Colonic mucosa (tissue), 4 donors: Measurements from ENCODE around the gene MRPS12. TPM values are rescaled to one million over a fixed set of nuclear protein-coding genes. Genes with fewer than 3 reads are reported as not detected.

Source experiments
- DNase-seq: peaks from one replicate; pipeline ENCODE4 v3.0.0-alpha.2; 2020
- H3K27ac ChIP-seq: fragments of 200-600 bp; one replicate; pipeline ENCODE4 v1.8.0; 2021
- H3K27me3 ChIP-seq: fragments of 200-600 bp; one replicate; pipeline ENCODE4 v1.8.0; 2021
- H3K36me3 ChIP-seq: fragments of 200-600 bp; one replicate; pipeline ENCODE4 v1.8.0; 2021
- H3K4me1 ChIP-seq: fragments of 200-600 bp; one replicate; pipeline ENCODE4 v1.8.0; 2021; ENCODE audit warnings: mild to moderate bottlenecking
- H3K4me3 ChIP-seq: fragments of 200-600 bp; one replicate; pipeline ENCODE4 v1.8.0; 2021
- H3K9ac ChIP-seq, 2 donors: one replicate each; pipeline ENCODE4 v1.7.0; 2013; ENCODE audit warnings: control low read depth in 2 of 2, low read depth in 2 of 2, low read length in 2 of 2
- H3K9me3 ChIP-seq: fragments of 200-600 bp; one replicate; pipeline ENCODE4 v1.8.0; 2021
- intact Hi-C: fragments of 100-400 bp; cut with DNase I; formaldehyde crosslinking; loops from one replicate; pipeline ENCODE4 v1.14.1; 2022
- total RNA-seq, 2 donors: library from RNA; stranded (reverse); fragmentation: NEBNext Ultra II Directional in 1 of 2; extraction: Animal tissue kit (Norgen Biotek cat#: 25700) in 1 of 2; gene quantifications; one replicate each; pipeline ENCODE4 v1.2.1, GENCODE V29; 2021
- TF ChIP-seq, protein P1 (sequence below): fragments of 200-600 bp; IDR thresholded peaks from one replicate; pipeline ENCODE4 v1.8.0; 2022; ENCODE audit warnings: antibody characterized with exemption, mild to moderate bottlenecking
- donor health status: healthy.
- donor health status: DM: no; HTN: no; CAD: no.
- donor health status: DM: no; HTN: no; CAD: no.

MRPS12 gene
- total RNA-seq, 2 donors from 2014 or later = 38.0 to 107 TPM

DNA sequence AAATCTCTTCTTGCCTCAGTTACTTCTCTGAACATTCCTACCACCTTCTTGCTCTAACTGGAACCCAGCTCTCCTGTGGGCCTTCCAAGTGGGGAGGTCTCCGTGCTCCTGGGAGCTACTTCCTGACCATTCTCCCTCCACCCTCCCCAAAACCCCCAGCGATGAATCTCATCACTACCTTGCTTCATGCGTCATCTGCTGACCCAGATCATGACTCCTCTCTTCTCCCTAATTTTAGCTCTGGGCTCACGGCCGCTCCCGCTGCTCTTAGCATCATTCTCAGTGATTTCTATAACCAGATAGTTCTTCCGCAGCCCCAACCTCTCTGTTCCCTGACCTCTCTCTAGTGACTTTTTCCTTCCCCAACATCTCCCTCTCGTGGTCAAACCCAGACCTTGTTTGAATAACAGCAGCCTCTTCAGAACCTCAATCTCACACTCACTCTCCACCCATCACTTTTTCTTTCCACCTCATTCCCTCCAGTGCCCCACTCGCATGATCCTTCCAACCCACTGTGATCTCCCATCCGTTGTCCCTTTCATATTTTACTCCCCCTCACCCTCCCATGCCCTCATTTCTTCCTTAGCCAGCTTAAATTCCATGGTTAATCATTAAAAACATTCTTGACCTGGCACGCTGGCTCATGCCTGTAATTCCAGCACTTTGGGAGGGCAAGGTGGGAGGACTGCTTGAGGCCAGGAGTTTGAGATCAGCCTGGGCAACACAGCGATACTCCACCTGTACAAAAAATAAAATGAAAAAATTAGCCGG lies 21.8 kb downstream of the MRPS12 start:
- H3K27ac ChIP-seq = no peak overlapping the region
- peak; percentile 52 for DNase-seq
- no peaks in the 10 kb centered on the region for H3K36me3 ChIP-seq
- H3K4me3 ChIP-seq = no peak overlapping the region
- intact Hi-C loops = loop anchor here (10.0 kb wide), 1 partner anchor 408 kb away; no protein-coding TSS in a partner anchor
- H3K27me3 ChIP-seq = no peaks in the 10 kb centered on the region
- peaks cover 6% of the 10 kb centered on the region for H3K4me1 ChIP-seq
- TF ChIP-seq, protein P1, sequence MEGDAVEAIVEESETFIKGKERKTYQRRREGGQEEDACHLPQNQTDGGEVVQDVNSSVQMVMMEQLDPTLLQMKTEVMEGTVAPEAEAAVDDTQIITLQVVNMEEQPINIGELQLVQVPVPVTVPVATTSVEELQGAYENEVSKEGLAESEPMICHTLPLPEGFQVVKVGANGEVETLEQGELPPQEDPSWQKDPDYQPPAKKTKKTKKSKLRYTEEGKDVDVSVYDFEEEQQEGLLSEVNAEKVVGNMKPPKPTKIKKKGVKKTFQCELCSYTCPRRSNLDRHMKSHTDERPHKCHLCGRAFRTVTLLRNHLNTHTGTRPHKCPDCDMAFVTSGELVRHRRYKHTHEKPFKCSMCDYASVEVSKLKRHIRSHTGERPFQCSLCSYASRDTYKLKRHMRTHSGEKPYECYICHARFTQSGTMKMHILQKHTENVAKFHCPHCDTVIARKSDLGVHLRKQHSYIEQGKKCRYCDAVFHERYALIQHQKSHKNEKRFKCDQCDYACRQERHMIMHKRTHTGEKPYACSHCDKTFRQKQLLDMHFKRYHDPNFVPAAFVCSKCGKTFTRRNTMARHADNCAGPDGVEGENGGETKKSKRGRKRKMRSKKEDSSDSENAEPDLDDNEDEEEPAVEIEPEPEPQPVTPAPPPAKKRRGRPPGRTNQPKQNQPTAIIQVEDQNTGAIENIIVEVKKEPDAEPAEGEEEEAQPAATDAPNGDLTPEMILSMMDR = no peak
- H3K9ac ChIP-seq = peak overlapping the region in 1 of 2 donors; percentile 24
- no peaks in the 10 kb centered on the region for H3K9me3 ChIP-seq

DNA sequence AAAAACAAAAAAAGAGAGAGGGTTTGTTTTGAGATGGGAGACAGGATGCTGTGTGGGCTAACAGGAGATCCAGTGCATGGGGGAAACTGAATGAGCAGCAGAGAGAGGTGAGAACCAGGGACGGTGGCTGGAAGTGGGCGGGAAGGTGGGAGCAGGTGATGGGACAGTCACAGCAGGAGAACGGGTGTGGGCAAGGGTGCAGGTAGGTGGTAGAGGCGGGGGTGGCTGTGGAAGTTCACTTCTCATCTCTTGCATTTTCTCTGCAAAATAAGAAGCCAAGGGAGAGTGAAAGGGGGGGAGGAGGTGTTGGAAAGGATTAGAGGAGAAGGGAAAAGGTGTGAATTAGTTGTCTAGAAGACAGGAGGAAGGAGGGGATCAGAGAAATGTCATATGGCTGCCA lies 22.9 kb downstream of the MRPS12 start:
- Histone ChIP-seq H3K4me3 (no peak overlapping the region), H3K9ac (no peak overlapping the region), H3K27me3 (no peaks in the 10 kb centered on the region), H3K27ac (no peak overlapping the region), H3K4me1 (peaks cover 6% of the 10 kb centered on the region), H3K9me3 (no peaks in the 10 kb centered on the region), H3K36me3 (no peaks in the 10 kb centered on the region)
- DNase-seq = no peak
- intact Hi-C loops = loop anchor here (10.0 kb wide), 1 partner anchor 409 kb away; no protein-coding TSS in a partner anchor
- TF ChIP-seq, protein P1 = no peak

DNA sequence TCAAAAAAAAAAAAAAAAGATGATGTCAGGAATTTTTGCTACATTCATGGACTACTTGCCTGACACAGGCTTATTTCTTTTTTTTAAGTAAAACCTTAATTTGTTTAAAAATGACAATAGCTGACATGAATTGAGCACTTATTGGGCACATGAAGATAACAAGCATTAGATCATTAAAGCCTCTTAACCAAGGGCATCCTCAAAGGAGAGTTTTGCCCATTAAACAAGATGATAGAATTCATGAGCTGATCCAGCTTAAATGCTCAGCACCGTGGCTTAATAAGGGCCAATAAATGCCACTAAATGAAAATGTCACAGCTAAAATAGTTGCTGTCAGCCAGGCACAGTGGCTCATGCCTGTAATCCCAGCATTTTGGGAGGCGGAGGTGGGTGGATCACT lies 25.5 kb downstream of the MRPS12 start:
- Histone ChIP-seq H3K4me1 (no peaks in the 10 kb centered on the region), H3K36me3 (no peaks in the 10 kb centered on the region), H3K9ac (no peak overlapping the region), H3K27me3 (no peaks in the 10 kb centered on the region), H3K4me3 (no peak overlapping the region), H3K9me3 (no peaks in the 10 kb centered on the region), H3K27ac (no peak overlapping the region)
- TF ChIP-seq, protein P1 = no peak
- DNase-seq = no peak
- intact Hi-C loops = loop anchor here (10.0 kb wide), 1 partner anchor 411 kb away; no protein-coding TSS in a partner anchor

DNA sequence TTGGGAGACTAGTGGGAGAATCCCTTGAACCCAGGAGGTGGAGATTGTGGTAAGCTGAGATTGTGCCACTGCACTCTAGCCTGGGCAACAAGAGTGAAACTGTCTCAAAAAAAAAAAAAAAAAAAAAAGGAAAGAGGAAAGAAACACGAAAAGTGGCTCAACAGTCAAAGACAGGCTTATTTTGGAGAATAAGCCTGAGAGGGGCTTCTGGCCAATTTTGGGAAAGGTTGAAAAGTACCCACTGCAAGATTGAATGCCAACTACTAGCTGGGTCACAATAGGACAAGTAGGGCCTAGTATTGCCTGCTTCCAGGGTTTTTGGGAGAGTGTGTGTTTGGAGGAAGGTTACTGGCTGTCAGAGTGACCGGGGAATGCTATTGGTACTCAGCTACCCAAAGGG lies 27.6 kb downstream of the MRPS12 start:
- H3K36me3 ChIP-seq = no peaks in the 10 kb centered on the region
- no peaks in the 10 kb centered on the region for H3K27me3 ChIP-seq
- no peak for DNase-seq
- H3K4me1 ChIP-seq = no peaks in the 10 kb centered on the region
- intact Hi-C loops = loop anchor here (10.0 kb wide), 1 partner anchor 414 kb away; no protein-coding TSS in a partner anchor
- TF ChIP-seq, protein P1 = no peak
- no peaks in the 10 kb centered on the region for H3K9me3 ChIP-seq
- H3K9ac ChIP-seq = no peak overlapping the region
- H3K4me3 ChIP-seq = no peak overlapping the region
- no peak overlapping the region for H3K27ac ChIP-seq

DNA sequence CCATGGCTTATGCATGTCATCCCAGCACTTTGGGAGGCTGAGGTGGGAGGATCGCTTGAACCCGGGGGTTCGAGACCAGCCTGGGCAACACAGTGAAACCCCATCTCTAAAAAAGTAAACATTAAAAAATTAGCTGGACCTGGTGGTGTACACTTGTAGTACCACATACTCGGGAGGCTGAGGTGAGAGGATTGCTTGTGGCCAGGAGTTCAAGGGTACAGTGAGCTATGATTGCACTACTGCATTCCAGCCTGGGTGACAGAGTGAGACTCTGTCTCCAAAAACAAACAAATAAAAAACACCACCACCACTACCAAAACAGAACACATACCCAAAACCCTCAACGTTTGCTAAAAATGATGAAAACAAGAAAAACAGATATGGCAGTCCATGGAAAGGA lies 28.9 kb downstream of the MRPS12 start:
- no peaks in the 10 kb centered on the region for H3K9me3 ChIP-seq
- no peaks in the 10 kb centered on the region for H3K27me3 ChIP-seq
- intact Hi-C loops = loop anchor here (10.0 kb wide), 1 partner anchor 415 kb away; no protein-coding TSS in a partner anchor
- no peaks in the 10 kb centered on the region for H3K36me3 ChIP-seq
- H3K9ac ChIP-seq = no peak overlapping the region
- TF ChIP-seq, protein P1 = no peak
- no peak overlapping the region for H3K27ac ChIP-seq
- DNase-seq = no peak
- H3K4me1 ChIP-seq = no peaks in the 10 kb centered on the region
- H3K4me3 ChIP-seq = no peak overlapping the region
